ENCODE results near the gene GRB10.

DNA sequence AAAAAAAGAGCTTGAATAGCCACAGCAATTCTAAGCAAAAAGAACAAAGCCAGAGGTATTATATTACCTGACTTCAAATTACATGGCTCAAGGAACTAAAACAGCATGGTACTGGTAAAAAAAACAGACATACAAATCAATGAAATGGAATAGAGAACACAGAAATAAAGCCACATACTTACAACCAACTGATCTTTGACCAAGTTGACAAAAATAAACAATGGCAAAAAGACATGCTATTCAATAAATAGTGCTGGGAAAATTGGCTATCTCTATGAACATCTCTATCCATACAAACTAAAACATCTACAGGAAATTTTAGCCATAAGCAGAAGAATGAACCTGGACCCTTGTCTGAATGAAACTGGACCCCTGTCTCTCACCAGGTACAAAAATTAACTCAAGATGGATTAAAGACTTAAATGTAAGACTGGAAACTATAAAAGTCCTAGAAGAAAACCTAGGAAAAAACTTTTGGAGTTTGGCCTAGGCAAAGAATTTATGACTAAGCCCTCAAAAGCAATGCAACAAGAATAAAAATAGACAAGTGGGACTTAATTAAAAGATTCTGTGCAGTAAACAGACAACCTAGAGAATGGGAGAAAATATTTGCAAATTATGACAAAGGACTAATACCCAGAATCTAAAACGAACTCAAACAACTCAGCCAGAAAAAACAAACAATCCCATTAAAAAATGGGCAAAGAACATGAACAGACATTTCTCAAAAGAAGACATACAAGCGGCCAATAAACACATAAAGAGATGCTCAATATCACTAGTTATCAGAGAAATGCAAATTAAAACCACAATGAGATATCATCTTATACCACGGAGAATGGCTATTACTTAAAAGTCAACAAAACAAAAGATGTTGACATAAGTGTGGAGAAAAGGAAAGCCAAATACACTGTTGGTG, 144.7 kb downstream of the GRB10 start:
- TF ChIP-seq CTCF (conservative IDR thresholded peaks at IDR 0.05) (no peak), EZH2 (IDR thresholded peaks at IDR 0.05; ENCODE audit: low read depth) (no peak)
